ENCODE results near the gene PCBP3. TPM values are rescaled to one million over a fixed set of nuclear protein-coding genes. Genes with fewer than 3 reads are reported as not detected.

The PCBP3 gene
- total RNA-seq, 1 experiment from 2014 or later = 3.7 TPM

GRCh38 chr21:45779226-45779625, 135.7 kb downstream of the PCBP3 start:
- Mint-ChIP-seq H3K27ac (ENCODE audit: low read depth, unreplicated experiment) (no peak overlapping the region), H3K9me3 (ENCODE audit: unreplicated experiment) (peaks cover 6% of the 10 kb centered on the region), H3K4me3 (ENCODE audit: unreplicated experiment) (no peak overlapping the region), H3K4me1 (ENCODE audit: insufficient read depth, unreplicated experiment) (no peaks in the 10 kb centered on the region), H3K36me3 (ENCODE audit: insufficient read depth, unreplicated experiment) (no peaks in the 10 kb centered on the region), H3K27me3 (ENCODE audit: insufficient read depth, unreplicated experiment) (peaks cover 54% of the 10 kb centered on the region)
- ChIA-PET POLR2A (no interaction called here), CTCF (no interaction called here)
- no peak for TF ChIP-seq CTCF (IDR thresholded peaks at IDR 0.05; ENCODE audit: unreplicated experiment)
- intact Hi-C loops (cut with micrococcal nuclease) = no loop called here
- no peak for DNase-seq (ENCODE audit: unreplicated experiment)
- BruUV-seq (replicated peaks) = no TSS peak

DNA sequence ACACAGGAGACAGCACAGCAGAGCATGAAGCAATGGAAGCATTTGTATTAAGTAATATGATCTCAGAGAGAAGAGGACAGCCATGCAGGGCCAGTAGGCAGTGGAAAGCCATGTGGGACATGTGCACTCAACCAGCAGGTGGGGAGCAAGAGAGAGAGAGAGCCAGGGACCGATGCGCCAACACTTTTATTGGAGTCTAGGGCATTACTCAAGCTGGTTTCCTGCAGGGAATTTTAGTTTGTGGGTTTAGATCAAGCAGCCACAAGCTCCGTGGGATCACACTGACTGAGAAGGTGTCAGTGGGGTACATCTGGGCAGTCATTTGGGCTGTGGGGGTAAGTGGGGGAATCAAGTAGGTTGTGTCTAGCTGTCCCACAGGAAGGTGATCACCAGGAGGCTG, 137.1 kb downstream of the PCBP3 start:
- Mint-ChIP-seq H3K4me3 (ENCODE audit: unreplicated experiment) (no peak overlapping the region), H3K27ac (ENCODE audit: low read depth, unreplicated experiment) (no peak overlapping the region), H3K27me3 (ENCODE audit: insufficient read depth, unreplicated experiment) (peaks cover 40% of the 10 kb centered on the region), H3K36me3 (ENCODE audit: insufficient read depth, unreplicated experiment) (no peaks in the 10 kb centered on the region), H3K9me3 (ENCODE audit: unreplicated experiment) (peaks cover 6% of the 10 kb centered on the region), H3K4me1 (ENCODE audit: insufficient read depth, unreplicated experiment) (no peaks in the 10 kb centered on the region)
- ChIA-PET CTCF (no interaction called here), POLR2A (no interaction called here)
- no peak for DNase-seq (ENCODE audit: unreplicated experiment)
- intact Hi-C loops (cut with micrococcal nuclease) = no loop called here
- no TSS peak for BruUV-seq (replicated peaks)
- no peak for TF ChIP-seq CTCF (IDR thresholded peaks at IDR 0.05; ENCODE audit: unreplicated experiment)

DNA sequence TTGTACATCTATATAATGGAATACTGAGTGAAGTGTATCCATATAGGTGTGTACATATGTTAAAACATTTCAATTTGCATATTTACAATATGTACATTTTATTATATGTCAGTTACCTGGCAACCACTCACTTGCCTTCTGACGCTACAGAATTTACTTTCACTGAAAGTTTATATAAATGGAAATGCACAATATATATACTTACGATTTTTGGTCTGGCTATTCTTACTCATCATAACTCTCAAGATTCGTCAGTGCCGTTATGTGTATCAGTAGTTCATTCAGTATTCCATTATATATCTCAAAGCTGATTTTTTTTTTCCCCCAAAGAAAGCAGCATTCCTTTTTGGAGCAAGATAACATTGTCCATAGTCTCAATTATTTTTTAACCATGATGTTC, 138.2 kb downstream of the PCBP3 start:
- CTCF ChIA-PET = no interaction called here
- POLR2A ChIA-PET = no interaction called here
- Mint-ChIP-seq H3K4me3 (ENCODE audit: unreplicated experiment) (no peak overlapping the region), H3K36me3 (ENCODE audit: insufficient read depth, unreplicated experiment) (no peaks in the 10 kb centered on the region), H3K4me1 (ENCODE audit: insufficient read depth, unreplicated experiment) (no peaks in the 10 kb centered on the region), H3K27me3 (ENCODE audit: insufficient read depth, unreplicated experiment) (peaks cover 29% of the 10 kb centered on the region), H3K9me3 (ENCODE audit: unreplicated experiment) (peaks cover 5% of the 10 kb centered on the region), H3K27ac (ENCODE audit: low read depth, unreplicated experiment) (no peak overlapping the region)
- no peak for DNase-seq (ENCODE audit: unreplicated experiment)
- no TSS peak for BruUV-seq (replicated peaks)
- TF ChIP-seq CTCF (IDR thresholded peaks at IDR 0.05; ENCODE audit: unreplicated experiment) = no peak
- intact Hi-C loops (cut with micrococcal nuclease) = no loop called here

GRCh38 chr21:45786660-45787059, 143.1 kb downstream of the PCBP3 start:
- no peak for DNase-seq (ENCODE audit: unreplicated experiment)
- peaks cover 6% of the 10 kb centered on the region for H3K4me1 Mint-ChIP-seq (ENCODE audit: insufficient read depth, unreplicated experiment)
- peaks cover 22% of the 10 kb centered on the region for H3K27me3 Mint-ChIP-seq (ENCODE audit: insufficient read depth, unreplicated experiment)
- H3K9me3 Mint-ChIP-seq (ENCODE audit: unreplicated experiment) = no peaks in the 10 kb centered on the region
- CTCF ChIA-PET = interaction anchor here (0.8 kb wide), 1 partner anchor 231 kb away, joined by 4 read pairs; no protein-coding TSS in a partner anchor
- POLR2A ChIA-PET = interaction anchor here (1.2 kb wide), 1 partner anchor 231 kb away, joined by 3 read pairs; no protein-coding TSS in a partner anchor
- H3K27ac Mint-ChIP-seq (ENCODE audit: low read depth, unreplicated experiment) = no peak overlapping the region
- no peaks in the 10 kb centered on the region for H3K36me3 Mint-ChIP-seq (ENCODE audit: insufficient read depth, unreplicated experiment)
- no peak overlapping the region for H3K4me3 Mint-ChIP-seq (ENCODE audit: unreplicated experiment)
- intact Hi-C loops (cut with micrococcal nuclease) = no loop called here
- BruUV-seq (replicated peaks) = no TSS peak
- TF ChIP-seq CTCF (IDR thresholded peaks at IDR 0.05; ENCODE audit: unreplicated experiment) = no peak
